Stimulated activated CD8-positive, alpha-beta memory T cell treated with anti-CD3 and anti-CD28 coated beads, Interleukin-4, amount 100 ng/mL, for 4 hours (primary cell): ENCODE data around the gene ZC3H18.

Source experiments
- DNase-seq, 2 donors: peaks; one replicate each; pipeline ENCODE4 v3.0.0-alpha.2; 2020; ENCODE audit warnings: low read depth in 2 of 2, low spot score in 1 of 2

The ZC3H18 gene

DNA sequence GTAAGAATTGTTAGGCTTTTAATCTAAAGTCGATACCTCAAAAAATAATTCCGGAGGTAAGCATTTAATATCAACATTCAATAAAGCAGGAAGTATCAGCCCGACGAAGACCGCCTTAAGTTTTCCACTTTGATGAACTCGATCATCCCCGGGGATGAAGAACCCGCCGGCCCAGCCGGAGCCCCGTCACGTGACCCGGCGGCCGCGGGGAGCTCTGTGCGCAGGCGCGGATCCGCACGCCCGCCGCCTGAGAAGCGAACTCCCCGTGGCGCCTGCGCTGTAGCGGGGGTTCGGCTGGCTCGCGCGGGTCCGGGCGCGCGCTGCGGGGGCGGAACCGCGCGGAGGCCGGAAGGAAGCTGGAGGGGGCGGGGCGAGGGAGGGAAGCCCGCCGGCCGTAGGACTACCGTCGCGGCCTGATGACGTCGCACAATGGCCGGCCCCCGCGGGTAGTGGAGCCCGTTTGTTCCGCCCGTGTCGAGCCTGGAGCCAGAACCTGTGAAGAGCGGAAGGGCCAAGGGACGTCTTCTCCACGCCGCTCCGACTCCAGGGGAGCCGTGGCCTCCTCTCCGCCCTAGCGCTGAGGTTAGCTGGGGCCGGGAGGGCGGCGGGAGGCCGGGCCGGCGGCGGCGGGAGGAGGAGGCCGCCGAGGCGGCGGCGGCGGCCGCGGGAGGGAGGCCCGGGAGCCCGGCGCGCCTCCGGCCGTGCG, at the start of gene ZC3H18:
ZC3H18 (plus strand) TSS at position 419 of the 706 bp plus-strand sequence. CDS start 6,721 bp downstream, outside the sequence.
- DNase-seq, result peak; percentile 95 to 96

DNA sequence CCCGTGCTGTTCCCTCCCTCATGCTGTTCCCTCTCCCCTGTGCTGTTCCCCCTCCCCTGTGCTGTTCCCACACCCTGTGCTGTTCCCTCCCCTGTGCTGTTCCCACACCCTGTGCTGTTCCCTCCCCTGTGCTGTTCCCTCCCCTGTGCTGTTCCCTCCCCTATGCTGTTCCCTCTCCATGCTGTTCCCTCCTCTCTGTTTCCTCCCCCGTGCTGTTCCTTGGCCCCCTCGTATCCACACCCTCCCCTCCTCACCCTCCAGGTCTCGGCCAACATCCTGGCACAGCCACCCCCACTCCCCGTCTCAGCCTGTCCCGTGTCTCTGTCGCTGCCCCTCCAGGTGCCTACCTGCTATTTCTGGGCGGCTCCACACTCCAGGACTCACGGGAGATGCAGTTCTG, 48.5 kb upstream of the ZC3H18 start:
- DNase-seq, result no peak

- no peak for DNase-seq
Observed at GRCh38 chr16:88522276-88522949, 47.8 kb upstream of the ZC3H18 start.

GRCh38 chr16:88523309-88524161, 46.7 kb upstream of the ZC3H18 start:
- no peak for DNase-seq

GRCh38 chr16:88524274-88524972, 45.8 kb upstream of the ZC3H18 start:
- no peak for DNase-seq

DNA sequence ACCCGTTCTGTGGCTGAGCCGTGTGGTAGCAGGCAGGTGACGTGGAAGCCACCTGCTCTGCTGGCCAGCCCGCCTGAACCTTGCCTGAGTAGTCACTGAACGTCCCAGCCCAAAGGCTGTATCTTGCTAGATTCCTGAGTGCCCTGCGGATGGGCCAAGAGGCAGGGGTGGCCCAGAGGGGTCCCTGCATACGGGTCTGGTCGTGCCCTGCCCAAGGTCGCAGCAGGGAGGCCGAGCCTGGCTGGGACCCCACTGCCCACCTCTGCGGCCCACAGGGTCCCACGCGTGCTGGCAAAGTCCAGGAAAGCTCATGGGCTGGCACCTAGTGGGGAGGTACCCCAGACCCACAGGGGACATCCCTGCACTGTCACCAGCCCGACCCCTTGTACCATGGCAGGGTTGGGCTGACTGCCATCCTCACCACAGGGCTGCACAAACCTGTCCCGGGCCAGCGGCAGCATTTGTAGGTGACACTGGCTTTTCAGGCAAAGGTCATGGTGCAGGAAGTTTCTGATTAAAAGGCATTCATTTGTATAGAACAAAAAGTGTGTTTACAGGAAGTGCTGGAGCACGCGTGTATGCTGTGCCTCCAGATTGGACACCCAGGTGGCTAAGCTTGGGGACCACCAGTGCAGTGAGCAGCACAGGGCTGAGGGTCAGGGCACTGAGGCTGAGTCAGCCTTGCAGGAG, 45.1 kb upstream of the ZC3H18 start:
- DNase-seq, result no peak

- DNase-seq, result no peak
Observed at GRCh38 chr16:88525663-88525990, 44.6 kb upstream of the ZC3H18 start.

DNA sequence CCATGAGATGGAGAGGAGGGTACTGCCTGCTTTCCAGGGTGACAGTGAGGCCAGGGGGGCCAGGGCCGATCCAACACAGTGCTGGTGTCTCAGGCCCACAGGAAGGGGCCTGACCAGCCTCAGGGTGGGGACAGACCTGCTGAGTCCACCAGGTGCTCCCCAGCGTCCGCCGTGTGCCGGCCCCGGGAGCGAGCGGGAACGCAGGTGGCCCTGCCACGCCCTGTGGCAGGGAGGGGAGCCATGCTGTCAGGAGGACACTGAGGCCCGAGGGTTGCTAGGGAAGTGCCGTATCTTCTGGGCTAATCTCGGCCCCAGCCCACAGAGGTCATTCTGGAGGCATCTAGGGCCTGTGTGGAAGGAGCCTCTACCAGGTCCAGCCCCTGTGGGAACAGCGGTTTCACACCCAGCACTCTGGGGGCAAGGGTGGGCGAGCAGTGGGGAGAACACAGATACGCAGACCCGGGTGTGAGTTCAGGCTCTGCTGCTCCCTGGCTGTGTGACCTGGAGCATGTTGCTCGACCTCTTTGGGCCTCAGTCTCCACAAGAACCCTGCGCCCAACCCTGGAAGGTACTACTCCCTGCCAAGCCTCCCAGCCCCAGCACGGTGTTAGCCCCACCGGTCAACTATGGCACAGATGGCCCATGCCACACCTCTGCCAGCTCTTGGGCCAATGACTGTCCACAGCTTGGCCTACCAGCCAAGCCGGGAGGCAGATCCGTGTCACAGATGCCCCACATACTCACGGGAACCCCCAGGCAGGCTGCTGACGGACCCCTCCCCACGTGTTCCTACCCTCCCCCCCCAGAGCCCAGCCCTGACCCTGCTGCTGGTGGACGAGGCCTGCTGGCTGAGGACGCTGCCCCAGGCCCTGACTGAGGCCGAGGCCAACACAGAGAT, 43.9 kb upstream of the ZC3H18 start:
- no peak for DNase-seq

GRCh38 chr16:88526906-88527185, 43.4 kb upstream of the ZC3H18 start:
- no peak for DNase-seq

DNA sequence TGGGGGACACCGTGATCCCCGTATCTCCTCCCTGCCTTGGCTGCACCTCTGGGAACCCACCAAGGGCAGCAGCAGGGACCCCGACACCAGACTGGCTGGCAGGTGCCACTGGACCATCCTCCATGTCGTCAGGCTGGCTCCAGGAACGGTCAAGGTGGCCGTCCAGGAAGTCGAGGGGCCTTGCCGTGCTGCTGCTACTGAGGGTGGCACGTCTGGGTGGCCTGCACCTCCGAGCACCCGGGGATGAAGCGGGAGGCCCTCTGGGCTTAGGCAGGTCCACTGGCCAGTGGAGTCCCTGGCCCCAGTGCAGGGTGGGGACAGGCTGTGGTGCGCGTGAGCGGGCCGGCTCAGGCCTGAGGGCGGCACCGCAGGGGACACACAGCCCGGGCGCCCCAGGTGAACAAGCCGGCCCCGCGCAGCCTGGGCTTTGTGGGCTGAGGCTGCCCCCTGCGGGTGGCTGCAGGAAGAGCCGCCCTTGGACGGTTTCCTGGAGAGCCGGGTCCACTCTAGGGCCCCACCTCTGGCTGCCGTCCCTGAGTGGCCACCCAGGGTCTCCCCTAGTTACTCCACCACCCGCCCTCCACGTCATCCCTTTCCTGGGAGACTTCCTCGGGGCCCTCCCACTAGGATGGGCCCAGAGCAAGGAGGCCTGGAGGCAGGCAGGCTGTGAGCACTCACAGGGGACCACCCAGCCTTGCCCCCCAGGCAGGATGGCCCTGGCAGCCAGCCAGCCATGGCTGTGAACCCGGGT, 42.8 kb upstream of the ZC3H18 start:
- peak; percentile 28 to 32 for DNase-seq

DNA sequence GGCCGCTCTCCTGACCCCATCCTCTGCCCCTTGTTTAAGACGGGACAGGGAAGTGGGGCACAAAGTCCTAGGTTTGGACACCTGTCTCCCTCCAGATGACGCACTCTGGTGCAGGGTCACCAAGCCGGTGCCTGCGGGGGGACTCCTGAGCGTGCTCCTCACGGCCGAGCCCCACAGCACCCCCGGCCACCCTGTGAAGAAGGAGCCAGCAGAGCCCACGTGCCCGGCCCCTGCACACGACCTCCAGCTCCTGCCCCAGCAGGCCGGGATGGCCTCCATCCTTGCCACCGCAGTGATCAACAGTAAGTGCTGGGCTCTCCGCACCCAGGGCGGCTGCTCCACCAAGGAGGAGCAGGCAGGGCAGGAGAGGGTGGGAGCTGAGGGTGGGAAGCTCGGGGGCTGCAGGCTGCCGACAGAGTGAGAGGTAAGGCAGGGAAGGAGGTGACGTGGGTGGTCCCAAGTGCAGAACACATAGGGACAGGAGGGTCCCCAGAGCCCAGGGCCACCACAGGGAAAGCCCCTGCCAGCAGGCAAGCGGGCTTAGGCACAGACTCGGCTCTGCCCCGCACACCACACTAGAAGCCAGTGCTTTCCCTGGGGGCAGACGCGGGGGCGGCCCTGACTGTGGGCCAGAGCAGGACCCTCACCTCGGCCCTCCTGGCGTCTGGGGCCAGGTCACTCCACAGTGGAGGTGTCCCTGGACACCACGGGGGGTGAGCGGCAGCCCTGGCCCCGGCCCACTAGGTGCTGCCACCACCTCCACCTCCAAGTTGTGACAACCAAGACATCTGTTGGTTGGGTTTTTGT, 42.1 kb upstream of the ZC3H18 start:
- no peak for DNase-seq

DNA sequence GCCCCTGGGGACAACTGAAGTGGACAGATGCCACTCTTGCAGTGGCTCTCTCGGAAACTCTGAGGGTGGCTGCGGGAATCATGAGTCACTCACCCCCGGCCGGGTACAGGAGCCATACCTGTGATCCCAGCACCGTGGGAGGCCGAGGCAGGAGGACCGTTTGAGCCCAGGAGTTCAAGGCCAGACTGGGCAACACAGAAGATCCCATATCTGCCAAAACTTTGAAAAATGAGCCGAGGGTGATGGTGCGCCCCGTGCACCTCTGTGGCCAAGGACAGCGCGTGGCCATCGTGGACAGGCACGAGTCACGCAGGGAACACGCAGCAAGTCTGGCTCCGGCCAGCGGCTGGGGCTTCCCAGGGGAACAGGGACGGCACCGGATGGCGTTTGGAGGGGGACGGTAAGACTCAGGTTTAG, 41.3 kb upstream of the ZC3H18 start:
- DNase-seq, result no peak

GRCh38 chr16:88529596-88529995, 40.6 kb upstream of the ZC3H18 start:
- no peak for DNase-seq

- DNase-seq, result no peak
Observed at GRCh38 chr16:88530051-88530857, 39.9 kb upstream of the ZC3H18 start.

GRCh38 chr16:88530858-88531203, 39.4 kb upstream of the ZC3H18 start:
- no peak for DNase-seq

DNA sequence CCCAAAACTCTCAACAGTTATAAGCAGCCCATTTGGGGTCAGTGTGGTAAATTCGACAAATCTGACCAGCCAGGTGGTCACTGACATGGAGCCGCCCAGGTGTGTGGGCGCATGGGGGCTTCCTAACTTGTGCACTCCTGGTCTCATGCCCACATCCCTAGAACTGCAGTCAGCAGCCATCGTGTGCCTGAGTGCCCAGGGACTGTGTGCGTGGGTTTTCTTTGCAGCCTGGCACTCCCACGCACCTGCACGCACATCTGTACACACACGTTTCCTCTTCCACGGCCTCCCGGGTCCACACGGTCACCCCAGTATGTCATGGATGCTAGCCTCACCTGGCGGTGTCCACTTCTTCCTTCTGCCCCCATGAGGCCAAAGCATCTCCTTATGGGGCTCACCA, 38.9 kb upstream of the ZC3H18 start:
- no peak for DNase-seq

DNA sequence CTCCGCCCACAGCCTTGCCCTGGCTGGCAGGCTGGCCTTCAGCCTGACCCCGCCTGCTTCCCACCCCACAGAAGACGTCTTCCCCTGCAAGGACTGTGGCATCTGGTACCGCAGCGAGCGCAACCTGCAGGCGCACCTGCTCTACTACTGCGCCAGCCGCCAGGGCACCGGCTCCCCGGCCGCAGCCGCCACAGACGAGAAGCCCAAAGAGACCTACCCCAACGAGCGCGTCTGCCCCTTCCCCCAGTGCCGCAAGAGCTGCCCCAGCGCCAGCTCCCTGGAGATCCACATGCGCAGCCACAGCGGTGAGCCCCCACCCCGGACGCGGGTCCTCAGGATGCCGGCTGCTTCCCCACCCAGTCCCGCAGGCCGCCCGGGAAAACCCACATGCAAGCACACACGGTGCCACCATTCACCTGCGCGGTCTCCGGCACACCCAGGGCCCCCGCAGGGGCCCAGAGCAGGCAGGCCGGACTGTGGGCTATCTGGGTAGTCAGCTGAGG, 38.2 kb upstream of the ZC3H18 start:
- DNase-seq, result no peak
